ENCODE results near the gene DLG1.
"Not testable (repeated sequence)": the region's sequence is repeated elsewhere in the genome, so short reads cannot be mapped to it uniquely, and the experiment has no call there.

Gene DLG1

GRCh38 chr3:197035577-197035976 is 262.8 kb downstream of the DLG1 start:
- Histone ChIP-seq H3K36me3 (ENCODE audit: control insufficient read depth in 4 of 4, insufficient read depth in 4 of 4, low read length in 3 of 4) (no peaks in the 10 kb centered on the region), H3K27me3 (replicated peaks in 2 of 5; ENCODE audit: control insufficient read depth in 4 of 5, insufficient read depth in 5 of 5, low read length in 4 of 5) (peaks cover 0 to 18% (median 4%) of the 10 kb centered on the region in 5 experiments), H3K9me3 (ENCODE audit: control extremely low read depth in 1 of 5, control insufficient read depth in 4 of 5, insufficient read depth in 2 of 5, low read depth in 1 of 5, low read length in 4 of 5) (no peaks in the 10 kb centered on the region), H3K4me1 (ENCODE audit: control extremely low read depth in 1 of 4, control insufficient read depth in 4 of 4, insufficient read depth in 4 of 4, low read length in 3 of 4) (peaks cover 0 to 10% (median 6%) of the 10 kb centered on the region in 4 experiments), H3K4me3 (ENCODE audit: control insufficient read depth in 1 of 7, extremely low read depth in 1 of 7, insufficient read depth in 4 of 7, low read depth in 2 of 7, low read length in 6 of 7) (no peak overlapping the region), H3K27ac (ENCODE audit: insufficient read depth in 1 of 2, low read depth in 1 of 2, low read length in 2 of 2, poor library complexity in 1 of 2, severe bottlenecking in 2 of 2) (no peak overlapping the region)
- DNase-seq, result no peak
- CTCF ChIA-PET, result no interaction called here
- WGBS (ENCODE audit: insufficient coverage), result 79% methylated on average over 3 of the region's 3 CpGs
- POLR2A ChIA-PET, result no interaction called here

DNA sequence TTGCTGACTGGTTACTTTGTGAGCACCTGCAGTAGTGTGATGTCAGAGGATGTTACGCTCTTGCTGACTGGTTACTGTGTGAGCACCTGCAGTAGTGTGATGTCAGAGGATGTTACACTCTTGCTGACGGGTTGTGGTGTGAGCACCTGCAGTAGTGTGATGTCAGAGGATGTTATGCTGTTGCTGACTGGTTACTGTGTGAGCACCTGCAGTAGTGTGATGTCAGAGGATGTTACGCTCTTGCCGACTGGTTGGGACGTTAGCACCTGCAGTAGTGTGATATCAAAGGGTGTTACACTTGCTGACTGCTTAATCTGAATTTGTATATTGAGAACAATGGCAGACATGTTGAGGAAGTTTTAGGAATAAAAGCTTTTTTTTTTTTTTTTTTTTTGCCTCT is 263.6 kb downstream of the DLG1 start:
- DNase-seq, result peak in 1 of 3 donors; percentile 18
- H3K4me3 ChIP-seq (ENCODE audit: control insufficient read depth in 1 of 7, extremely low read depth in 1 of 7, insufficient read depth in 4 of 7, low read depth in 2 of 7, low read length in 6 of 7); H3K9me3 ChIP-seq (ENCODE audit: control extremely low read depth in 1 of 5, control insufficient read depth in 4 of 5, insufficient read depth in 2 of 5, low read depth in 1 of 5, low read length in 4 of 5); H3K36me3 ChIP-seq (ENCODE audit: control insufficient read depth in 4 of 4, insufficient read depth in 4 of 4, low read length in 3 of 4); POLR2A ChIA-PET; H3K27ac ChIP-seq (ENCODE audit: insufficient read depth in 1 of 2, low read depth in 1 of 2, low read length in 2 of 2, poor library complexity in 1 of 2, severe bottlenecking in 2 of 2); CTCF ChIA-PET: not testable (repeated sequence)
- Histone ChIP-seq H3K27me3 (replicated peaks in 2 of 5; ENCODE audit: control insufficient read depth in 4 of 5, insufficient read depth in 5 of 5, low read length in 4 of 5) (peaks cover 0 to 18% (median 4%) of the 10 kb centered on the region in 5 experiments), H3K4me1 (ENCODE audit: control extremely low read depth in 1 of 4, control insufficient read depth in 4 of 4, insufficient read depth in 4 of 4, low read length in 3 of 4) (peaks cover 0 to 14% (median 8%) of the 10 kb centered on the region in 4 experiments)
- 83% methylated on average over 4 of the region's 5 CpGs for WGBS (ENCODE audit: insufficient coverage)

- H3K36me3 ChIP-seq (ENCODE audit: control insufficient read depth in 4 of 4, insufficient read depth in 4 of 4, low read length in 3 of 4); CTCF ChIA-PET; H3K4me3 ChIP-seq (ENCODE audit: control insufficient read depth in 1 of 7, extremely low read depth in 1 of 7, insufficient read depth in 4 of 7, low read depth in 2 of 7, low read length in 6 of 7); H3K27ac ChIP-seq (ENCODE audit: insufficient read depth in 1 of 2, low read depth in 1 of 2, low read length in 2 of 2, poor library complexity in 1 of 2, severe bottlenecking in 2 of 2); DNase-seq; POLR2A ChIA-PET; H3K9me3 ChIP-seq (ENCODE audit: control extremely low read depth in 1 of 5, control insufficient read depth in 4 of 5, insufficient read depth in 2 of 5, low read depth in 1 of 5, low read length in 4 of 5): not testable (repeated sequence)
- H3K4me1 ChIP-seq (ENCODE audit: control extremely low read depth in 1 of 4, control insufficient read depth in 4 of 4, insufficient read depth in 4 of 4, low read length in 3 of 4), result peaks cover 0 to 23% (median 16%) of the 10 kb centered on the region in 4 experiments
- peaks cover 0 to 18% (median 4%) of the 10 kb centered on the region in 5 experiments for H3K27me3 ChIP-seq (replicated peaks in 2 of 5; ENCODE audit: control insufficient read depth in 4 of 5, insufficient read depth in 5 of 5, low read length in 4 of 5)
- WGBS (ENCODE audit: insufficient coverage), result 89% methylated on average over 1 of the region's 3 CpGs
These were observed 264.6 kb downstream of the DLG1 start for GRCh38 chr3:197033764-197034163.

GRCh38 chr3:197031315-197032285 is 266.8 kb downstream of the DLG1 start:
- POLR2A ChIA-PET, result no interaction called here
- H3K9me3 ChIP-seq (ENCODE audit: control extremely low read depth in 1 of 5, control insufficient read depth in 4 of 5, insufficient read depth in 2 of 5, low read depth in 1 of 5, low read length in 4 of 5), result no peaks in the 10 kb centered on the region

GRCh38 chr3:197030379-197031314 is 267.8 kb downstream of the DLG1 start:
- Histone ChIP-seq H3K27ac (ENCODE audit: insufficient read depth in 1 of 2, low read depth in 1 of 2, low read length in 2 of 2, poor library complexity in 1 of 2, severe bottlenecking in 2 of 2) (no peak overlapping the region), H3K4me1 (ENCODE audit: control extremely low read depth in 1 of 4, control insufficient read depth in 4 of 4, insufficient read depth in 4 of 4, low read length in 3 of 4) (peaks cover 0 to 30% (median 21%) of the 10 kb centered on the region in 4 experiments)
- WGBS (ENCODE audit: insufficient coverage), result 72% methylated on average over 30 of the region's 33 CpGs

More at GRCh38 chr3:197031315-197032285, 266.8 kb downstream of the DLG1 start:
- Histone ChIP-seq H3K27ac (ENCODE audit: insufficient read depth in 1 of 2, low read depth in 1 of 2, low read length in 2 of 2, poor library complexity in 1 of 2, severe bottlenecking in 2 of 2) (no peak overlapping the region), H3K27me3 (replicated peaks in 2 of 5; ENCODE audit: control insufficient read depth in 4 of 5, insufficient read depth in 5 of 5, low read length in 4 of 5) (peaks cover 0 to 15% (median 4%) of the 10 kb centered on the region in 5 experiments), H3K4me3 (ENCODE audit: control insufficient read depth in 1 of 7, extremely low read depth in 1 of 7, insufficient read depth in 4 of 7, low read depth in 2 of 7, low read length in 6 of 7) (no peak overlapping the region), H3K36me3 (ENCODE audit: control insufficient read depth in 4 of 4, insufficient read depth in 4 of 4, low read length in 3 of 4) (no peaks in the 10 kb centered on the region), H3K4me1 (ENCODE audit: control extremely low read depth in 1 of 4, control insufficient read depth in 4 of 4, insufficient read depth in 4 of 4, low read length in 3 of 4) (peaks cover 0 to 30% (median 21%) of the 10 kb centered on the region in 4 experiments)
- WGBS (ENCODE audit: insufficient coverage), result 76% methylated on average over 10 of the region's 12 CpGs
- DNase-seq, result peak; percentile 80 to 91 (median 90)
- CTCF ChIA-PET, result interaction anchor here (0.8 to 6.5 kb wide), 8 partner anchors 8 to 191 kb away, joined by 3 to 56 read pairs (median 4); no protein-coding TSS in a partner anchor

DNA sequence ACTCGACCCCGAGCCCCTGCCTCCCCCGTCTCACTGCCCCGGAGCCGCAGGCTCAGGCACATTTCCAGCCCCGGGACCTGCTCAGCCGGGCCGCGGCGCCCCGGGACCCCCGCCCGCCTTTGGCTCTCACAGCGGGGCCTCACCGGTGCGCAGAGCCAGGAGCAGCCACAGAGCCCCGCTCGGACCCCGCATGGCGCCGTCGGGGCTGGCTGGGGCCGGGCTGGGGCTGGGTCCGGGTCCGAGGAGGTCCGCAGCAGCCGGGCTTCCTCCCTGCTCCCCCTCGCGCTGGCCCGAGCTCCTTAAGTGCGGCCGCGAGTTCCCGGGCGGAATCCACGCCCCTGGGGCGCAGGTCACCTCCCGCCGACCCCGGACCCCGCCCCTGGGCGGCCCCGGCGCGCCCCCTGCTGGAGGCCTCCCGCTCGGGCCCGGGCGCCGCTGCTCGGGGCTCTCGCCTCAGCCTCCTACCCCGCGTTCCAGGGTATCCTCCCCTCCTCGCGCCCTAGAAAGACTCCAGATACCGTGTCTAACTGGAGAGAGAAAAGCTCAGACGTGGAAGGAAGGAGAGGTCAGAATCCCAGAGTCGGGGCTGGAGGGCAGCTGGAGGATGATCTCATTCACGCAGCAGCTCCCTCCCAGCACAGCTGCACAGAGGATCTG is 268.8 kb downstream of the DLG1 start, which contains the start of gene MELTF:
MELTF (minus strand) TSS at position 307 of the 657 bp plus-strand sequence; CDS start at position 192, 115 bp downstream.
- Histone ChIP-seq H3K4me1 (ENCODE audit: control extremely low read depth in 1 of 4, control insufficient read depth in 4 of 4, insufficient read depth in 4 of 4, low read length in 3 of 4) (peaks cover 0 to 30% (median 21%) of the 10 kb centered on the region in 4 experiments), H3K27ac (ENCODE audit: insufficient read depth in 1 of 2, low read depth in 1 of 2, low read length in 2 of 2, poor library complexity in 1 of 2, severe bottlenecking in 2 of 2) (no peak within 1 kb of the TSS), H3K4me3 (ENCODE audit: control insufficient read depth in 1 of 7, extremely low read depth in 1 of 7, insufficient read depth in 4 of 7, low read depth in 2 of 7, low read length in 6 of 7) (peak within 1 kb of the TSS; percentile 43 to 79 (median 69)), H3K27me3 (replicated peaks in 2 of 5; ENCODE audit: control insufficient read depth in 4 of 5, insufficient read depth in 5 of 5, low read length in 4 of 5) (peaks cover 0 to 2% (median under 1%) of the 10 kb centered on the region in 5 experiments), H3K36me3 (ENCODE audit: control insufficient read depth in 4 of 4, insufficient read depth in 4 of 4, low read length in 3 of 4) (peaks cover 0 to 6% (median 3%) of the 10 kb centered on the region in 4 experiments), H3K9me3 (ENCODE audit: control extremely low read depth in 1 of 5, control insufficient read depth in 4 of 5, insufficient read depth in 2 of 5, low read depth in 1 of 5, low read length in 4 of 5) (no peaks in the 10 kb centered on the region)
- DNase-seq, result peak; percentile 63 to 77 (median 74)
- under 1% methylated on average over 36 of the region's 60 CpGs for WGBS (ENCODE audit: insufficient coverage)
- POLR2A ChIA-PET, result no interaction called here
- CTCF ChIA-PET, result interaction anchor here (0.6 to 6.5 kb wide), 16 partner anchors 10 to 159 kb away, joined by 3 to 56 read pairs (median 4); no protein-coding TSS in a partner anchor

More at GRCh38 chr3:197030379-197031314, 267.8 kb downstream of the DLG1 start:
- H3K27me3 ChIP-seq (replicated peaks in 2 of 5; ENCODE audit: control insufficient read depth in 4 of 5, insufficient read depth in 5 of 5, low read length in 4 of 5), result peaks cover 0 to 11% (median 4%) of the 10 kb centered on the region in 5 experiments
- CTCF ChIA-PET, result interaction anchor here (0.6 to 6.5 kb wide), 19 partner anchors 9 to 192 kb away, joined by 3 to 56 read pairs (median 4); no protein-coding TSS in a partner anchor
- POLR2A ChIA-PET, result no interaction called here
- H3K9me3 ChIP-seq (ENCODE audit: control extremely low read depth in 1 of 5, control insufficient read depth in 4 of 5, insufficient read depth in 2 of 5, low read depth in 1 of 5, low read length in 4 of 5), result no peaks in the 10 kb centered on the region
- no peak for DNase-seq
- peak overlapping the region in 1 of 7 experiments; percentile 23 for H3K4me3 ChIP-seq (ENCODE audit: control insufficient read depth in 1 of 7, extremely low read depth in 1 of 7, insufficient read depth in 4 of 7, low read depth in 2 of 7, low read length in 6 of 7)
- H3K36me3 ChIP-seq (ENCODE audit: control insufficient read depth in 4 of 4, insufficient read depth in 4 of 4, low read length in 3 of 4), result peaks cover 0 to 5% (median under 1%) of the 10 kb centered on the region in 4 experiments

Measured in common myeloid progenitor, CD34-positive (primary cell).